Trophoblast cell (in vitro differentiated cells and primary cell): Measurements from ENCODE around the gene ESPL1. TPM values are rescaled to one million over a fixed set of nuclear protein-coding genes. Genes with fewer than 3 reads are reported as not detected.

Experiments
- DNase-seq, 2 donors: peaks; one replicate each; pipeline ENCODE4 v3.0.0-alpha.2; 2016
- H2AFZ ChIP-seq: 2 replicates; pipeline ENCODE4 v1.6.1; 2013; ENCODE audit warnings: low read length, moderate library complexity, mild to moderate bottlenecking; ENCODE audit not compliant: insufficient read depth, poor library complexity
- H2AK5ac ChIP-seq: 2 replicates; pipeline ENCODE4 v1.6.1; 2013; ENCODE audit warnings: mild to moderate bottlenecking, low read length
- H2BK120ac ChIP-seq: 2 replicates; pipeline ENCODE4 v1.6.1; 2013; ENCODE audit warnings: low read length, mild to moderate bottlenecking, moderate library complexity; ENCODE audit not compliant: insufficient read depth, poor library complexity
- H2BK12ac ChIP-seq: 2 replicates; pipeline ENCODE4 v1.6.1; 2013; ENCODE audit warnings: mild to moderate bottlenecking, low read length, moderate library complexity
- H2BK5ac ChIP-seq: 2 replicates; pipeline ENCODE4 v1.6.1; 2013; ENCODE audit warnings: low read length, low read depth, moderate library complexity, mild to moderate bottlenecking; ENCODE audit not compliant: poor library complexity
- H3K14ac ChIP-seq: 2 replicates; pipeline ENCODE4 v1.6.1; 2013; ENCODE audit warnings: mild to moderate bottlenecking, low read length
- H3K18ac ChIP-seq: 2 replicates; pipeline ENCODE4 v1.6.1; 2013; ENCODE audit warnings: mild to moderate bottlenecking, low read length
- H3K23ac ChIP-seq: 2 replicates; pipeline ENCODE4 v1.6.1; 2013; ENCODE audit warnings: low read length
- H3K27ac ChIP-seq: 2 replicates; pipeline ENCODE4 v1.5.1; 2013; ENCODE audit warnings: low read depth, mild to moderate bottlenecking, inconsistent platforms, low read length, moderate library complexity
- H3K27me3 ChIP-seq: 2 replicates; pipeline ENCODE4 v1.6.1; 2013; ENCODE audit warnings: inconsistent platforms, mild to moderate bottlenecking, low read length, moderate library complexity; ENCODE audit not compliant: insufficient read depth
- H3K36me3 ChIP-seq, 2 experiments: 1 replicate in 1 of 2; 2 replicates in 1 of 2; pipeline ENCODE4 v1.6.1; 2013; ENCODE audit warnings: low read length in 2 of 2, mild to moderate bottlenecking in 2 of 2, moderate library complexity in 1 of 2; ENCODE audit not compliant: insufficient read depth in 2 of 2, control insufficient read depth in 1 of 2
- H3K4ac ChIP-seq: 2 replicates; pipeline ENCODE4 v1.6.1; 2013; ENCODE audit warnings: low read depth, mild to moderate bottlenecking, low read length, moderate library complexity
- H3K4me1 ChIP-seq, 2 experiments: 1 replicate in 1 of 2; 2 replicates in 1 of 2; pipeline ENCODE4 v1.6.1; 2013; ENCODE audit warnings: low read length in 2 of 2, mild to moderate bottlenecking in 2 of 2, moderate library complexity in 1 of 2; ENCODE audit not compliant: insufficient read depth in 2 of 2, control insufficient read depth in 1 of 2
- H3K4me2 ChIP-seq: 2 replicates; pipeline ENCODE4 v1.6.1; 2013; ENCODE audit warnings: inconsistent platforms, mild to moderate bottlenecking, low read length, moderate library complexity
- H3K4me3 ChIP-seq: 2 replicates; pipeline ENCODE4 v1.5.1; 2013; ENCODE audit warnings: mild to moderate bottlenecking, low read depth, low read length, inconsistent platforms
- H3K79me1 ChIP-seq: one replicate; pipeline ENCODE4 v1.6.1; 2013; ENCODE audit warnings: low read length
- H3K79me2 ChIP-seq: 2 replicates; pipeline ENCODE4 v1.6.1; 2013; ENCODE audit warnings: low read length, mild to moderate bottlenecking; ENCODE audit not compliant: control insufficient read depth, insufficient read depth, poor library complexity
- H3K9ac ChIP-seq: 2 replicates; pipeline ENCODE4 v1.6.1; 2013; ENCODE audit warnings: mild to moderate bottlenecking, low read length
- H3K9me3 ChIP-seq: 2 replicates; pipeline ENCODE4 v1.6.1; 2013; ENCODE audit warnings: low read depth, mild to moderate bottlenecking, control low read depth, inconsistent platforms, low read length; ENCODE audit not compliant: insufficient read depth
- H4K12ac ChIP-seq: 2 replicates; pipeline ENCODE4 v1.6.1; 2013; ENCODE audit warnings: low read depth, mild to moderate bottlenecking, low read length, moderate library complexity
- H4K8ac ChIP-seq: 2 replicates; pipeline ENCODE4 v1.6.1; 2013; ENCODE audit warnings: low read depth, mild to moderate bottlenecking, low read length, moderate library complexity
- H4K91ac ChIP-seq: one replicate; pipeline ENCODE4 v1.6.1; 2013; ENCODE audit warnings: low read depth, mild to moderate bottlenecking, low read length, moderate library complexity
- WGBS: extraction: QIAGEN DNeasy Blood & Tissue Kit; methylation state at CpG from one replicate; pipeline ENCODE4 v1.1.7; 2013; ENCODE audit warnings: missing lambda C conversion rate; ENCODE audit not compliant: insufficient read length, insufficient coverage; ENCODE audit errors: extremely low coverage; 5-methylcytosine and 5-hydroxymethylcytosine counted together
- polyA plus RNA-seq: library from polyadenylated mRNA; stranded (reverse); fragments of 200-250 nt; gene quantifications from 2 replicates; pipeline ENCODE4 v1.2.3, GENCODE V29; 2013

Gene ESPL1
- 12.8 and 13.8 TPM in 2 replicates for polyA plus RNA-seq

DNA sequence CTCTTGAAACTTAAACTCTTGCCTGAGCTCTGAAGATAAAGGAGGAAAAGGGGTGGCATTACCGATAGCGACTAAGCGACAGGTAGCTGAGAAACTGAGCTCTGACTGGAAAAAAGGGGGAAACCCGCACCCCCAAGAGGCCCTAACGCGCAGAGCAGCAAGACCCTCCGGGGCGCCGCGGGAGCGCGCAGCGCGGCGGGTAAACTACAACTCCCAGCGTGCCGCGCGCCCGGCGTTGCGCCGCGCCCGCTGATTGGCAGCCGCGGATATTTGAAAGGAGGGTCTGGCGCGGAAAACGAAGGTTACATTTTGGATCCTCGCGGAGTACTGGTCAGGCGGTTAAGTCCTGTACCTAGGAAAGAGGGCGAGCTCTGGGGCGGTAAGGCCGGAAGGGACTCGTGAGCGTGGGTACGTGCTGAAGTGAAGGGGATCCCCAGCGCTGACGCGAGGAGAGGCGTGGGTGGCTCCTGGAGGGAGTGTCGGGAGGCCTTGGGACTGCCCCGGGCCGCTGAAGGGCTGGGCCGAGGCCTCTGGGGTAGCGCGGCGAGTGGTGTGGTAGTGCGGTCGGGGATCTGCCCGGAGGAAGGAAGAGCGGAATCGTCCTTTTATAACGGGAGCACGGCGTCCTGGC lies at the start of gene ESPL1:
TSS of gene ESPL1 (plus strand) at position 301 of the 631 bp plus-strand sequence. CDS start 468 bp downstream, outside the sequence.
- no CpG with 5 or more reads among the region's 58 CpGs for WGBS
- peak within 1 kb of the TSS; percentile 100 for H3K4me3 ChIP-seq
- no peak within 1 kb of the TSS for H2AK5ac ChIP-seq

DNA sequence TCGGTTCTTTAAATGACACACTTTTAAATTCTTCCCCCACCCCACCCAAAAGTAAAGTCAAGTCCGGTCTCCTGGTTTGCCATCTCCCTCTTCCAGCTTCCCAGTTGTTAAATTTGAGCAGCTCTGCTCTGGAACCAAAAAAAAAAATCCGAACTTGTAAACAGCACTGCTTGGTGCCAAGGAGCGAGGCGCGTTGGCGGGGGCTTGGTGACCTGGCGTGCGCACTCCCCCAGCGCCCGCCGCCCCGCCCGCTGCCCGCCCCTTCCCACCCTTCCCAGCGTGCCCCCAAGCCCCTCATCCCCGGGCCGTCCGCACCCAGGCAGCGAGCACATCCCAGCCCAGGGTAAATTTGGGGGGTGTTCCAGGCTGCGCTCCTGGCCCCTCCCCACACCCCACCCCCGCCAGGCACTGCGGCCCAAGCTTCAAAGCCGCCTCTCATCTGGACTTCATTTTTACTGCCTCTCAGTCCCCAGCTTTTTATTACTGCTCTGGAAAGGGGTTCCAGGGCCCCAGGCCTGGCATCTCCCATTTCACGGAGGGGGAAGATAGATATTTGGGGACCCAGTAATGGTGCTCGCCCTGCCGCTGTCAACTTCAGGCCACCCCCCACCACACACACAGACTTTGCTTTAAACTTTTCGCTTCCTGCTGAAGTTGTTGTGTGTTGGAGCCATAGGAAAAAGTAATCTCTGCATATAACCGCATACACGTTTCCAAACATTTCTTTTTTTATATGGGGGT lies 49.4 kb upstream of the ESPL1 start:
- H4K8ac ChIP-seq = no peak overlapping the region
- peak overlapping the region; percentile 98 for H3K4me2 ChIP-seq
- H3K9me3 ChIP-seq = peaks cover 2% of the 10 kb centered on the region
- peaks cover 2% of the 10 kb centered on the region for H3K27me3 ChIP-seq
- no CpG with 5 or more reads among the region's 30 CpGs for WGBS
- no peak overlapping the region for H3K27ac ChIP-seq
- H4K91ac ChIP-seq = no peak overlapping the region
- H3K9ac ChIP-seq = no peak overlapping the region
- no peak overlapping the region for H2AK5ac ChIP-seq
- DNase-seq = no peak
- H3K4me1 ChIP-seq = peaks cover 21 to 35% of the 10 kb centered on the region in 2 experiments
- H3K23ac ChIP-seq = no peak overlapping the region
- H2BK5ac ChIP-seq = no peak overlapping the region
- no peak overlapping the region for H2BK120ac ChIP-seq
- no peak overlapping the region for H3K18ac ChIP-seq
- H3K79me2 ChIP-seq = peaks cover 4% of the 10 kb centered on the region
- H2AFZ ChIP-seq = no peak overlapping the region
- peaks cover 11 to 15% of the 10 kb centered on the region in 2 experiments for H3K36me3 ChIP-seq
- peaks cover 21% of the 10 kb centered on the region for H3K79me1 ChIP-seq
- no peak overlapping the region for H3K14ac ChIP-seq
- H2BK12ac ChIP-seq = no peak overlapping the region
- H4K12ac ChIP-seq = no peak overlapping the region
- H3K4me3 ChIP-seq = no peak overlapping the region
- H3K4ac ChIP-seq = no peak overlapping the region

More for the DNA sequence above, at the start of gene ESPL1:
- H2AFZ ChIP-seq = peak within 1 kb of the TSS; percentile 90
- peak within 1 kb of the TSS; percentile 18 for H2BK120ac ChIP-seq
- H3K9me3 ChIP-seq = no peaks in the 10 kb centered on the region
- H3K4me2 ChIP-seq = peak within 1 kb of the TSS; percentile 93
- H3K27me3 ChIP-seq = no peaks in the 10 kb centered on the region
- H3K79me2 ChIP-seq = peaks cover 3% of the 10 kb centered on the region
- no peak within 1 kb of the TSS for H2BK12ac ChIP-seq
- H3K23ac ChIP-seq = no peak within 1 kb of the TSS
- H2BK5ac ChIP-seq = peak within 1 kb of the TSS; percentile 83
- H4K8ac ChIP-seq = peak within 1 kb of the TSS; percentile 80
- H3K4ac ChIP-seq = peak within 1 kb of the TSS; percentile 29
- H4K91ac ChIP-seq = peak within 1 kb of the TSS; percentile 70
- peak within 1 kb of the TSS; percentile 54 for H4K12ac ChIP-seq
- H3K14ac ChIP-seq = peak within 1 kb of the TSS; percentile 85
- H3K79me1 ChIP-seq = peaks cover 5% of the 10 kb centered on the region
- DNase-seq = peak; percentile 34 to 66
- H3K4me1 ChIP-seq = peaks cover 12 to 16% of the 10 kb centered on the region in 2 experiments
- H3K27ac ChIP-seq = no peak within 1 kb of the TSS
- H3K36me3 ChIP-seq = peaks cover 18 to 20% of the 10 kb centered on the region in 2 experiments
- peak within 1 kb of the TSS; percentile 96 for H3K9ac ChIP-seq
- peak within 1 kb of the TSS; percentile 89 for H3K18ac ChIP-seq

DNA sequence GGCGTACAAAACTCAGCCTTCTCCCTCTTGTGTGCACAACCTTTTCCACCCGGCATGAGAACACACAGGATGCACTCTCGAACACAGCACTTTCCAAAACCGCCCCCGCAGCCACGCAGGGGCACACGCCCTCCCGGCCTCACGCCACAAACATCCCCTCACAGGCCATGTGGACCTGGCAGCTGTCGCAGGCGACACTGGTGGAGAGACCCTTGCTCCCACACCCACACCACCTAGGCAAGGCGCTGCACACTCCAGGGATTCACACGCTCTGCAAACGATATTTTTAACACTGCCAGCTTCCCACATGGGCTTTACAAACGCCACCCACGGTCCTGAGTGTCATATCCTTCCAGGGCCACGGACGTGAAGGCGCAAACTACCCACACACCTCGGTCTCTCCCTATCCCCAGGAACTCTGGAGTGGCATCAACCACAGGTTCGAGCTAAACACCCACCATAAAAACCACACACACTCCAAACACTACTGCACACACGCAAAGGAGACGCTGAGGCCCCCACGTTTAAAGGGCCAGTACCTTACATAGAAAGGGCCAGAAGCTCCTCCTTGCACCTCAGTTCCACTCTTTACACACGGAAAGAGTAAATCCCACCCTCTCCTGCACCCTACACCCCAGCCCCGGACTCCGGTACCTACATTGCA lies 48.7 kb upstream of the ESPL1 start:
- Histone ChIP-seq H2BK12ac (no peak overlapping the region), H2AK5ac (no peak overlapping the region), H3K4ac (no peak overlapping the region), H3K27me3 (peaks cover 2% of the 10 kb centered on the region), H3K27ac (no peak overlapping the region), H3K36me3 (peaks cover 8% of the 10 kb centered on the region in 2 experiments), H2BK5ac (no peak overlapping the region), H3K79me1 (peaks cover 28% of the 10 kb centered on the region), H3K9me3 (peaks cover 2% of the 10 kb centered on the region), H3K9ac (peak overlapping the region; percentile 55), H4K91ac (peak overlapping the region; percentile 30), H4K12ac (no peak overlapping the region), H2BK120ac (no peak overlapping the region), H2AFZ (no peak overlapping the region), H3K4me3 (peak overlapping the region; percentile 65), H3K4me2 (peak overlapping the region; percentile 98), H3K23ac (no peak overlapping the region), H3K14ac (peak overlapping the region; percentile 24), H3K79me2 (peaks cover 4% of the 10 kb centered on the region), H4K8ac (no peak overlapping the region), H3K18ac (peak overlapping the region; percentile 4), H3K4me1 (peaks cover 28 to 42% of the 10 kb centered on the region in 2 experiments)
- WGBS = no CpG with 5 or more reads among the region's 27 CpGs
- DNase-seq = no peak

DNA sequence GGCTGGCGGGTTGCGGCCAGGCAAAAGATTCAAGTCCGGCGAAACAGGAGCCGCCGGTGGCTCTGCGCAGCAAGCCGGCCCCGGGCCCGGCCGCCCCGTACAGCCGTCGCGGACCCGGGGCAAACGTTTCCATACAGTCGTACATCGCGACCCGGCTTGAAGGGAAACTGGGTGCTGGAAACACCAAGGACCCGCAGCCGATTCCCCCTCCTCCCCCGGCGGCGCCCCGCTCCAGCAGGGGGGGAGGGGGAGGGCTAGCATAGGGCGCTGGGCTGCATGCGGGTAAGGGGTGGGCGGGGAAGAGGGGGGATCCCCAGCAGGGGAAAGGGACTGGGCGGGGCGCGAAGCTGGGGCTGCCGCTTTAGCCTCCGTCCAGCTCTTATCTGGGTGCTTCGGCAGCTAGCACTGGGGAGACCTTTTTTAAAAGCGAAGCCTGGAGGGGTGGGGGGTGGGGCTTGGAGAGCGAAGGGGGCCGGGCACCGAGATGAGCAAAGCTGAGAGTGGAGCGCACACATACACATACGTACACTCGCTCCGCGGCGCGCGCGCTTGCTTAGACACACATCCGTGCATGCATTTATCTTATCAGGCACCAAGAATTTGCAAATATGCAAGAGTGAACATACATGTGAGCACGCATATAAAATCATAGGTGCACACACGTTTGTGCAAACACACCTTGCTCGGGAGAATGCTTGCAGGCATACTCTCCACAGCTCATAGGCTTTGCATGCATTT lies 48.0 kb upstream of the ESPL1 start:
- Histone ChIP-seq H3K9ac (peak overlapping the region; percentile 55), H3K9me3 (peaks cover under 1% of the 10 kb centered on the region), H3K14ac (peak overlapping the region; percentile 24), H4K8ac (no peak overlapping the region), H2BK120ac (no peak overlapping the region), H3K18ac (no peak overlapping the region), H3K27ac (no peak overlapping the region), H4K12ac (no peak overlapping the region), H3K4ac (no peak overlapping the region), H3K79me1 (peaks cover 28% of the 10 kb centered on the region), H3K79me2 (peaks cover 4% of the 10 kb centered on the region), H3K4me3 (peak overlapping the region; percentile 65), H4K91ac (peak overlapping the region; percentile 30), H3K36me3 (peaks cover 2 to 4% of the 10 kb centered on the region in 2 experiments), H3K23ac (no peak overlapping the region), H2BK5ac (no peak overlapping the region), H2AFZ (peak overlapping the region; percentile 47), H3K4me1 (peaks cover 34 to 49% of the 10 kb centered on the region in 2 experiments), H2BK12ac (no peak overlapping the region), H2AK5ac (no peak overlapping the region), H3K4me2 (peak overlapping the region; percentile 98), H3K27me3 (peaks cover 2% of the 10 kb centered on the region)
- peak; percentile 53 to 63 for DNase-seq
- no CpG with 5 or more reads among the region's 53 CpGs for WGBS
